ENCODE data around the gene LRRN3.

LRRN3 gene

GRCh38 chr7:111074748-111075146, 16.2 kb upstream of the LRRN3 start:
- no peak for TF ChIP-seq POU2F2 (IDR thresholded peaks at IDR 0.05; ENCODE audit: low read depth, low read length)
- TF ChIP-seq PAX5 (IDR thresholded peaks at IDR 0.05; ENCODE audit: insufficient read depth, low read length, severe bottlenecking), result no peak
- no peak for FAIRE-seq
- no peak for DNase-seq (ENCODE audit: insufficient read length, low spot score)

- no peak for DNase-seq (ENCODE audit: insufficient read length, low spot score)
- TF ChIP-seq POU2F2 (IDR thresholded peaks at IDR 0.05; ENCODE audit: low read depth, low read length) (no peak), PAX5 (IDR thresholded peaks at IDR 0.05; ENCODE audit: insufficient read depth, low read length, severe bottlenecking) (no peak), POLR2A (IDR thresholded peaks at IDR 0.05; ENCODE audit: low read depth, low read length) (no peak), TAF1 (IDR thresholded peaks at IDR 0.05; ENCODE audit: low read depth, low read length) (no peak), SPI1 (IDR thresholded peaks at IDR 0.05; ENCODE audit: low read depth, low read length) (no peak), POLR2AphosphoS5 (IDR thresholded peaks at IDR 0.05; ENCODE audit: low read depth, low read length) (no peak)
- no peak for FAIRE-seq
Measured at GRCh38 chr7:111075498-111075897, 15.4 kb upstream of the LRRN3 start.

GRCh38 chr7:111076205-111076604, 14.7 kb upstream of the LRRN3 start:
- FAIRE-seq (no peak), DNase-seq (ENCODE audit: insufficient read length, low spot score) (no peak)
- TF ChIP-seq SPI1 (IDR thresholded peaks at IDR 0.05; ENCODE audit: low read depth, low read length) (no peak), POLR2AphosphoS5 (IDR thresholded peaks at IDR 0.05; ENCODE audit: low read depth, low read length) (no peak), PAX5 (IDR thresholded peaks at IDR 0.05; ENCODE audit: insufficient read depth, low read length, severe bottlenecking) (no peak), POLR2A (IDR thresholded peaks at IDR 0.05; ENCODE audit: low read depth, low read length) (no peak), TAF1 (IDR thresholded peaks at IDR 0.05; ENCODE audit: low read depth, low read length) (no peak), POU2F2 (IDR thresholded peaks at IDR 0.05; ENCODE audit: low read depth, low read length) (no peak)

- no peak for FAIRE-seq
- DNase-seq (ENCODE audit: insufficient read length, low spot score), result no peak
Measured at GRCh38 chr7:111077001-111077400, 13.9 kb upstream of the LRRN3 start.

GRCh38 chr7:111080495-111081105, 10.3 kb upstream of the LRRN3 start:
- FAIRE-seq (peak; percentile 13), DNase-seq (ENCODE audit: insufficient read length, low spot score) (no peak)
- TF ChIP-seq TAF1 (IDR thresholded peaks at IDR 0.05; ENCODE audit: low read depth, low read length), result no peak
- no peak for TF ChIP-seq POLR2A (IDR thresholded peaks at IDR 0.05; ENCODE audit: low read depth, low read length)
- no peak for TF ChIP-seq SPI1 (IDR thresholded peaks at IDR 0.05; ENCODE audit: low read depth, low read length)
- no peak for TF ChIP-seq PAX5 (IDR thresholded peaks at IDR 0.05; ENCODE audit: insufficient read depth, low read length, severe bottlenecking)
- TF ChIP-seq POLR2AphosphoS5 (IDR thresholded peaks at IDR 0.05; ENCODE audit: low read depth, low read length), result no peak
- TF ChIP-seq POU2F2 (IDR thresholded peaks at IDR 0.05; ENCODE audit: low read depth, low read length), result no peak

More at GRCh38 chr7:111077001-111077400, 13.9 kb upstream of the LRRN3 start:
- TF ChIP-seq POLR2AphosphoS5 (IDR thresholded peaks at IDR 0.05; ENCODE audit: low read depth, low read length), result no peak
- TF ChIP-seq POU2F2 (IDR thresholded peaks at IDR 0.05; ENCODE audit: low read depth, low read length), result no peak
- no peak for TF ChIP-seq POLR2A (IDR thresholded peaks at IDR 0.05; ENCODE audit: low read depth, low read length)
- no peak for TF ChIP-seq TAF1 (IDR thresholded peaks at IDR 0.05; ENCODE audit: low read depth, low read length)
- no peak for TF ChIP-seq PAX5 (IDR thresholded peaks at IDR 0.05; ENCODE audit: insufficient read depth, low read length, severe bottlenecking)
- no peak for TF ChIP-seq SPI1 (IDR thresholded peaks at IDR 0.05; ENCODE audit: low read depth, low read length)

- TF ChIP-seq POLR2A (IDR thresholded peaks at IDR 0.05; ENCODE audit: low read depth, low read length) (no peak), POU2F2 (IDR thresholded peaks at IDR 0.05; ENCODE audit: low read depth, low read length) (no peak), PAX5 (IDR thresholded peaks at IDR 0.05; ENCODE audit: insufficient read depth, low read length, severe bottlenecking) (no peak), POLR2AphosphoS5 (IDR thresholded peaks at IDR 0.05; ENCODE audit: low read depth, low read length) (no peak), TAF1 (IDR thresholded peaks at IDR 0.05; ENCODE audit: low read depth, low read length) (no peak), SPI1 (IDR thresholded peaks at IDR 0.05; ENCODE audit: low read depth, low read length) (no peak)
- DNase-seq (ENCODE audit: insufficient read length, low spot score), result no peak
Measured at GRCh38 chr7:111081546-111082267, 9.2 kb upstream of the LRRN3 start.

GRCh38 chr7:111082351-111082750, 8.6 kb upstream of the LRRN3 start:
- no peak for TF ChIP-seq PAX5 (IDR thresholded peaks at IDR 0.05; ENCODE audit: insufficient read depth, low read length, severe bottlenecking)
- no peak for TF ChIP-seq SPI1 (IDR thresholded peaks at IDR 0.05; ENCODE audit: low read depth, low read length)
- TF ChIP-seq POLR2AphosphoS5 (IDR thresholded peaks at IDR 0.05; ENCODE audit: low read depth, low read length), result no peak
- TF ChIP-seq TAF1 (IDR thresholded peaks at IDR 0.05; ENCODE audit: low read depth, low read length), result no peak
- TF ChIP-seq POU2F2 (IDR thresholded peaks at IDR 0.05; ENCODE audit: low read depth, low read length), result no peak
- TF ChIP-seq POLR2A (IDR thresholded peaks at IDR 0.05; ENCODE audit: low read depth, low read length), result no peak
- DNase-seq (ENCODE audit: insufficient read length, low spot score), result no peak
- FAIRE-seq, result no peak

More at GRCh38 chr7:111081546-111082267, 9.2 kb upstream of the LRRN3 start:
- no peak for FAIRE-seq

- peak; percentile 93 for FAIRE-seq
- TF ChIP-seq POU2F2 (IDR thresholded peaks at IDR 0.05; ENCODE audit: low read depth, low read length) (peak; percentile 74), PAX5 (IDR thresholded peaks at IDR 0.05; ENCODE audit: insufficient read depth, low read length, severe bottlenecking) (peak; percentile 57), POLR2A (IDR thresholded peaks at IDR 0.05; ENCODE audit: low read depth, low read length) (no peak), TAF1 (IDR thresholded peaks at IDR 0.05; ENCODE audit: low read depth, low read length) (no peak), POLR2AphosphoS5 (IDR thresholded peaks at IDR 0.05; ENCODE audit: low read depth, low read length) (no peak), SPI1 (IDR thresholded peaks at IDR 0.05; ENCODE audit: low read depth, low read length) (peak; percentile 78)
- peak; percentile 16 for DNase-seq (ENCODE audit: insufficient read length, low spot score)
Measured at GRCh38 chr7:111083413-111083812, 7.5 kb upstream of the LRRN3 start.

GRCh38 chr7:111085356-111085755, 5.6 kb upstream of the LRRN3 start:
- no peak for DNase-seq (ENCODE audit: insufficient read length, low spot score)
- TF ChIP-seq TAF1 (IDR thresholded peaks at IDR 0.05; ENCODE audit: low read depth, low read length) (no peak), POLR2AphosphoS5 (IDR thresholded peaks at IDR 0.05; ENCODE audit: low read depth, low read length) (no peak), POU2F2 (IDR thresholded peaks at IDR 0.05; ENCODE audit: low read depth, low read length) (no peak), POLR2A (IDR thresholded peaks at IDR 0.05; ENCODE audit: low read depth, low read length) (no peak), PAX5 (IDR thresholded peaks at IDR 0.05; ENCODE audit: insufficient read depth, low read length, severe bottlenecking) (no peak), SPI1 (IDR thresholded peaks at IDR 0.05; ENCODE audit: low read depth, low read length) (no peak)
- FAIRE-seq, result no peak
